HCT116 (cell line): ENCODE data around the gene MUC22. TPM values are rescaled to one million over a fixed set of nuclear protein-coding genes. Genes with fewer than 3 reads are reported as not detected.
"Not testable (repeated sequence)": the region's sequence is repeated elsewhere in the genome, so short reads cannot be mapped to it uniquely, and the experiment has no call there.

Experiments used
- ATAC-seq: fragments of 200-7000 bp; cut with Tn5 transposase; 2 replicates; pipeline ENCODE4 v1.9.1; 2020; ENCODE audit warnings: mild to moderate bottlenecking, moderate library complexity
- BruUV-seq: library from RNA; stranded (reverse); fragments of 400-500 nt; replicated peaks from 2 replicates; lab custom pipeline; 2021; lab: Mats Ljungman, UMichigan
- CTCF ChIA-PET: fragments of 300-600 bp; sonication (Branson Sonifier 250); formaldehyde crosslinking; loops from one replicate; lab custom pipeline; 2021; ENCODE audit warnings: antibody characterized with exemption; lab: Charles Lee
- POLR2A ChIA-PET: fragments of 300-600, 350-600 bp; sonication (Branson Sonifier 250); formaldehyde crosslinking; loops from one replicate; lab custom pipeline; 2021; ENCODE audit warnings: antibody characterized with exemption; lab: Charles Lee
- RAD21 ChIA-PET, 2 experiments: fragments of 300-600 bp; sonication (Branson Sonifier 250); formaldehyde crosslinking; loops; one replicate each; lab custom pipeline; 2023; ENCODE audit warnings: low total read pairs in 2 of 2; ENCODE audit not compliant: uncharacterized antibody in 2 of 2, unreplicated experiment in 2 of 2, low non-redundant PET in 1 of 2; lab: Charles Lee
- DNase-seq: peaks from one replicate; pipeline ENCODE4 v3.0.0-alpha.2; 2010; ENCODE audit warnings: low read depth, low spot score
- H2AFZ ChIP-seq: fragments of 200-600 bp; shearing (Covaris generic), sonication (generic); 2 replicates; pipeline ENCODE4 v1.6.1; 2017; ENCODE audit warnings: low read depth, mixed run types, mixed read lengths, antibody characterized with exemption, low read length; ENCODE audit not compliant: poor library complexity, severe bottlenecking
- H3K27ac ChIP-seq: 2 replicates; pipeline ENCODE4 v1.5.1; 2012; ENCODE audit warnings: low read depth, low read length
- H3K27me3 ChIP-seq: fragments of 200-600 bp; sonication (generic); 2 replicates; pipeline ENCODE4 v1.6.1; 2016; ENCODE audit warnings: mixed run types, low read length, mixed read lengths; ENCODE audit not compliant: insufficient read depth
- H3K36me3 ChIP-seq, 2 experiments: fragments of 200-500 bp in 1 of 2; fragments of 200-600 bp in 1 of 2; sonication (Bioruptor generic) in 1 of 2; sonication (generic) in 1 of 2; 2 replicates each; pipeline versions ENCODE4 v1.5.1 to v1.6.1; 2014 to 2016; ENCODE audit warnings: low read length in 2 of 2, inconsistent platforms in 1 of 2, mixed read lengths in 1 of 2, mixed run types in 1 of 2; ENCODE audit not compliant: insufficient read depth in 2 of 2, control insufficient read depth in 1 of 2
- H3K4me1 ChIP-seq, 2 experiments: fragments of 200-600 bp in 1 of 2; sonication (generic) in 1 of 2; 2 replicates each; pipeline versions ENCODE4 v1.5.1 to v1.6.1; 2012 to 2017; ENCODE audit warnings: low read length in 2 of 2, inconsistent platforms in 1 of 2, mild to moderate bottlenecking in 1 of 2, mixed read lengths in 1 of 2, mixed run types in 1 of 2, moderate library complexity in 1 of 2; ENCODE audit not compliant: insufficient read depth in 2 of 2, control insufficient read depth in 1 of 2
- H3K4me2 ChIP-seq: fragments of 200-600 bp; sonication (generic); 2 replicates; pipeline ENCODE4 v1.6.1; 2017; ENCODE audit warnings: mixed run types, low read length, mixed read lengths
- H3K4me3 ChIP-seq, 2 experiments: fragments of 200-600 bp in 1 of 2; sonication (generic) in 1 of 2; replicated peaks in 1 of 2; 2 replicates each; pipeline ENCODE4 v1.5.1; 2011 to 2016; ENCODE audit warnings: low read length in 2 of 2, control low read depth in 1 of 2, low read depth in 1 of 2, mild to moderate bottlenecking in 1 of 2, mixed read lengths in 1 of 2, mixed run types in 1 of 2
- H3K79me2 ChIP-seq: fragments of 200-600 bp; sonication (generic); 2 replicates; pipeline ENCODE4 v1.6.1; 2017; ENCODE audit warnings: mild to moderate bottlenecking, mixed run types, low read length, moderate library complexity, mixed read lengths; ENCODE audit not compliant: insufficient read depth
- H3K9ac ChIP-seq: fragments of 200-600 bp; sonication (generic); 2 replicates; pipeline ENCODE4 v1.6.1; 2016; ENCODE audit warnings: low read length, mixed read lengths
- H3K9me2 ChIP-seq: fragments of 200-600 bp; sonication (generic), shearing (Covaris generic); 2 replicates; pipeline ENCODE4 v1.6.1; 2017; ENCODE audit warnings: mixed run types, mild to moderate bottlenecking, moderate library complexity; ENCODE audit not compliant: insufficient read depth
- H3K9me3 ChIP-seq, 2 experiments: fragments of 200-500 bp in 1 of 2; fragments of 200-600 bp in 1 of 2; sonication (Bioruptor generic) in 1 of 2; sonication (generic) in 1 of 2; 2 replicates each; pipeline ENCODE4 v1.6.1; 2014 to 2017; ENCODE audit warnings: low read length in 2 of 2, mixed read lengths in 2 of 2, inconsistent platforms in 1 of 2, low read depth in 1 of 2, mild to moderate bottlenecking in 1 of 2, mixed run types in 1 of 2, moderate library complexity in 1 of 2; ENCODE audit not compliant: control insufficient read depth in 1 of 2, insufficient read depth in 1 of 2
- H4K20me1 ChIP-seq: fragments of 200-600 bp; sonication (generic), shearing (Covaris generic); 2 replicates; pipeline ENCODE4 v1.6.1; 2017; ENCODE audit warnings: mixed run types, mild to moderate bottlenecking, moderate library complexity; ENCODE audit not compliant: insufficient read depth
- ELF1 ChIP-seq: IDR thresholded peaks from 2 replicates; pipeline ENCODE4 v1.6.1; 2012; ENCODE audit warnings: low read depth, borderline replicate concordance
- FOSL1 ChIP-seq: IDR thresholded peaks from 2 replicates; pipeline ENCODE4 v1.6.1; 2012; ENCODE audit warnings: low read depth
- JUND ChIP-seq: IDR thresholded peaks from 2 replicates; pipeline ENCODE4 v1.6.1; 2012
- MAX ChIP-seq: IDR thresholded peaks from 2 replicates; pipeline ENCODE4 v1.6.1; 2012
- POLR2A ChIP-seq: IDR thresholded peaks from 2 replicates; pipeline ENCODE4 v1.7.0; 2011; ENCODE audit warnings: borderline replicate concordance; ENCODE audit not compliant: insufficient read depth, insufficient read length; ENCODE audit errors: extremely low read depth
- RAD21 ChIP-seq: IDR thresholded peaks from 2 replicates; pipeline ENCODE4 v1.6.1; 2012; ENCODE audit warnings: low read depth, mild to moderate bottlenecking
- SIN3A ChIP-seq: IDR thresholded peaks from 2 replicates; pipeline ENCODE4 v1.6.1; 2012; ENCODE audit warnings: low read depth
- TCF7L2 ChIP-seq: IDR thresholded peaks from 2 replicates; pipeline ENCODE4 v1.7.0; 2011; ENCODE audit warnings: borderline replicate concordance, inconsistent platforms; ENCODE audit not compliant: insufficient read depth, insufficient read length; ENCODE audit errors: extremely low read depth
- YY1 ChIP-seq: IDR thresholded peaks from 2 replicates; pipeline ENCODE4 v1.6.1; 2011; ENCODE audit warnings: low read length, low read depth, moderate library complexity, mild to moderate bottlenecking; ENCODE audit not compliant: insufficient replicate concordance; ENCODE audit errors: extremely low read depth
- ZFX ChIP-seq: fragments of 450-650 bp; IDR thresholded peaks from 2 replicates; pipeline ENCODE4 v1.6.1; 2017
- ZNF274 ChIP-seq: fragments of 200-500 bp; sonication (Bioruptor generic); IDR thresholded peaks from 2 replicates; pipeline ENCODE4 v1.6.1; 2014; ENCODE audit warnings: mild to moderate bottlenecking, low read depth, low read length, inconsistent platforms
- intact Hi-C: fragments of 100-400 bp; cut with micrococcal nuclease; formaldehyde crosslinking; loops from 2 replicates; pipeline ENCODE4 v1.10.0; 2022
- total RNA-seq: library from RNA; stranded (reverse); gene quantifications from one replicate; pipeline ENCODE4 v1.2.1, GENCODE V29; 2021; ENCODE audit not compliant: unreplicated experiment

Gene MUC22
- total RNA-seq, 1 experiment from 2014 or later, result not detected

- BruUV-seq, result no TSS peak
These were observed 53.7 kb downstream of the MUC22 start for GRCh38 chr6:31063906-31064435.

DNA sequence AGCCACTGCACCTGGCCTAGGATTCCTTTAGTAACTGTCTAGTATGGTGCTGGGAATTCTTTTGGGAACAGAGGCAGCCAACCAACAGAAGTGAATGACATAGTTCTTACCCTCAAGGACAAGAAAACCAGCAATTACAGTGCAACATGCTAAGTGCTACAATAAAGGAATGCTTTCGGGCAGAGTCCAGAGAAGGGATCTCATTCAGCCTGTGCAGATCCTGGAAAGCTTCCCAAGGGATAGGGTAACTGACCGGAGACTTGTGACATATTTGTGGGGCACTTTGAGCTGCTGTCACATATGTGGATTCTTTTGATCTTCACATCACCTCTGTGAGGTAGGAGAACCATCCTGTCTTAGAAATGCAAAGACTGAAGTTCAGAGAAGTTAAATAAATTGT is 55.3 kb downstream of the MUC22 start:
- Histone ChIP-seq H3K79me2 (no peaks in the 10 kb centered on the region), H3K27me3 (no peaks in the 10 kb centered on the region), H4K20me1 (no peaks in the 10 kb centered on the region), H3K27ac (no peak overlapping the region), H3K9ac (no peak overlapping the region), H3K4me1 (peaks cover 4 to 7% of the 10 kb centered on the region in 2 experiments; a peak in 3 of 4 replicates), H3K4me3 (no peak overlapping the region), H3K4me2 (no peak overlapping the region), H3K36me3 (no peaks in the 10 kb centered on the region), H3K9me2 (no peaks in the 10 kb centered on the region), H3K9me3 (no peaks in the 10 kb centered on the region), H2AFZ (no peak overlapping the region)
- intact Hi-C loops, result no loop called here
- ChIA-PET RAD21 (no interaction called here), CTCF (no interaction called here), POLR2A (no interaction called here)
- BruUV-seq, result no TSS peak
- ATAC-seq (no peak), DNase-seq (no peak)
- TF ChIP-seq SIN3A (no peak), FOSL1 (no peak), ZNF274 (no peak), JUND (no peak), YY1 (no peak), TCF7L2 (no peak), RAD21 (no peak), POLR2A (no peak)

More at GRCh38 chr6:31063906-31064435, 53.7 kb downstream of the MUC22 start:
- POLR2A ChIA-PET, result no interaction called here
- no peak for TF ChIP-seq ZFX
- no peak for TF ChIP-seq ELF1
- no peak for TF ChIP-seq SIN3A
- TF ChIP-seq MAX, result no peak
- TF ChIP-seq, all 23 proteins: peak for 0
- CTCF ChIA-PET, result interaction anchor here (1.3 kb wide), 1 partner anchor 16 kb away, joined by 4 read pairs; no protein-coding TSS in a partner anchor
- no peaks in the 10 kb centered on the region for H3K9me3 ChIP-seq
- H3K4me3 ChIP-seq, result no peak overlapping the region
- H3K9ac ChIP-seq, result no peak overlapping the region
- no peaks in the 10 kb centered on the region for H3K36me3 ChIP-seq
- no peaks in the 10 kb centered on the region for H3K27me3 ChIP-seq
- RAD21 ChIA-PET, result no interaction called here
- no peak overlapping the region for H3K27ac ChIP-seq
- no peak overlapping the region for H2AFZ ChIP-seq
- intact Hi-C loops, result no loop called here
- no peak for DNase-seq
- no peak for ATAC-seq
- H4K20me1 ChIP-seq, result no peaks in the 10 kb centered on the region
- H3K4me2 ChIP-seq, result no peak overlapping the region
- peaks cover 0 to 6% of the 10 kb centered on the region in 2 experiments; a peak in 1 of 4 replicates for H3K4me1 ChIP-seq
- no peaks in the 10 kb centered on the region for H3K79me2 ChIP-seq
- H3K9me2 ChIP-seq, result no peaks in the 10 kb centered on the region

DNA sequence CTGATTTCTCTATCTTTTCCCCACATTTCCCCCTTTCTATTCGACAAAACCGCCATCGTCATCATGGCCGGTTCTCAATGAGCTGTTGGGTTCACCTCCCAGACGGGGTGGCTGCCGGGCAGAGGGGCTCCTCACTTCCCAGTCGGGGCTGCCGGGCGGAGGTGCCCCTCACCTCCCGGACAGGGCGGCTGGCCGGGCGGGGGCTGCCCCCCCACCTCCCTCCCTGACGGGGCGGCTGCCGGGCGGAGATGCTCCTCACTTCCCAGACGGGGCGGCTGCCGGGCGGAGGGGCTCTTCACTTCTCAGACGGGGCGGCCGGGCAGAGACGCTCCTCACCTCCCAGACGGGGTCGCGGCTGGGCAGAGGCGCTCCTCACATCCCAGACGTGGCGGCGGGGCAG is 56.8 kb downstream of the MUC22 start:
- ATAC-seq, H3K36me3 ChIP-seq, POLR2A ChIA-PET, H3K9me2 ChIP-seq, DNase-seq, H2AFZ ChIP-seq, H3K79me2 ChIP-seq, H3K9me3 ChIP-seq, H3K4me2 ChIP-seq, H3K9ac ChIP-seq, H3K4me3 ChIP-seq, intact Hi-C loops, BruUV-seq, H3K27ac ChIP-seq, H3K27me3 ChIP-seq, CTCF ChIA-PET, H4K20me1 ChIP-seq, RAD21 ChIA-PET: not testable (repeated sequence)
- H3K4me1 ChIP-seq, result peaks cover 4 to 14% of the 10 kb centered on the region in 2 experiments; a peak in 3 of 4 replicates
